A549 treated with CORT108297 at 1 μM for 4 hours (cell line): Measurements from ENCODE around the gene KERA. TPM values are rescaled to one million over a fixed set of nuclear protein-coding genes. Genes with fewer than 3 reads are reported as not detected.

Experiments used
- total RNA-seq: library from RNA; stranded (reverse); fragments of 200-300 nt; extraction: Qiagen RNA extraction; gene quantifications from 5 replicates; pipeline ENCODE4 v1.2.3, GENCODE V29; 2022

Gene KERA
- total RNA-seq = not detected in 5 replicates

GRCh38 chr12:91057368-91058165, at the start of gene KERA:
Gene KERA, minus strand, starts transcription at chr12:91058024. Its CDS starts 1,743 bp downstream, at chr12:91056281.

GRCh38 chr12:91004872-91005271, 53.0 kb downstream of the KERA start, which contains the start of gene EPYC:
Gene EPYC, minus strand, starts transcription at chr12:91004972. Its CDS starts 2,407 bp downstream, at chr12:91002565.

Other genes starting within 250 kb of the KERA start
- not detected in 5 replicates for gene CCER1, start 102.8 kb downstream of the KERA start, total RNA-seq
- gene EPYC, start 53.1 kb downstream of the KERA start, total RNA-seq = not detected in 5 replicates
- gene LUM, start 53.5 kb upstream of the KERA start, total RNA-seq = 0.07 to 0.50 TPM (median 0.40 TPM) in 4 of 5 replicates, not detected in the other
- not detected in 5 replicates for gene DCN, start 124.8 kb upstream of the KERA start, total RNA-seq